HPDE6-E6E7 (cell line): ENCODE data around the gene PPIF.
A peak's percentile ranks its signal among the peaks of the same experiment; 100 is the strongest.

Experiments
- DNase-seq: peaks from one replicate; pipeline ENCODE4 v3.0.0; 2011; ENCODE audit warnings: missing footprints; ENCODE audit errors: extremely low spot score

PPIF gene

DNA sequence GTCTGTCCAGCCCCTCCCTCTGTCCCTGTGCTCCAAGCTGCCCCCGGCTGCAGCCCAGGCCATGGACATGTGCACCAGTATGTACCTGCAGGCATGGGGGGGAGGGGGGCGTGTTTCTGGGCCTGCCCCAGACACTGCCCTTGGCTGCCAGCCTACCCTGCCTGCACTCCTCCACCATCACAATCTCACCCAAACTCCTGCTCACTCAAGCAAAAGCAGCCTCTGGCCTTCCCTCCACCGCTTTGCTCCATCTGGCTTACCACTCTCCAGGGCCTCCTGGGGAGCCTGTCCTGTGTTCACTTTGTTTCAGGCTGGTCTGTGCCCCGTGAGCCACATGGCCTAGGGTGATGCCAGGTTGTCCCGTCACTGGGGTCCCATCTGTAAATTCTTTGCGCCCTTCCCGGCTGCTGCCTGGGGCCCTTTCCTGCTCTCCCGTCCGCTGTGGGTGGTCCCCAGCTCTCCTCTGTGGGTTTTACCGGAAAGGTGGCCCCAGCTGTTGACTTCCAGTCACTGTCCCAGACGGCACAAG lies 33.3 kb upstream of the PPIF start:
- no peak for DNase-seq

DNA sequence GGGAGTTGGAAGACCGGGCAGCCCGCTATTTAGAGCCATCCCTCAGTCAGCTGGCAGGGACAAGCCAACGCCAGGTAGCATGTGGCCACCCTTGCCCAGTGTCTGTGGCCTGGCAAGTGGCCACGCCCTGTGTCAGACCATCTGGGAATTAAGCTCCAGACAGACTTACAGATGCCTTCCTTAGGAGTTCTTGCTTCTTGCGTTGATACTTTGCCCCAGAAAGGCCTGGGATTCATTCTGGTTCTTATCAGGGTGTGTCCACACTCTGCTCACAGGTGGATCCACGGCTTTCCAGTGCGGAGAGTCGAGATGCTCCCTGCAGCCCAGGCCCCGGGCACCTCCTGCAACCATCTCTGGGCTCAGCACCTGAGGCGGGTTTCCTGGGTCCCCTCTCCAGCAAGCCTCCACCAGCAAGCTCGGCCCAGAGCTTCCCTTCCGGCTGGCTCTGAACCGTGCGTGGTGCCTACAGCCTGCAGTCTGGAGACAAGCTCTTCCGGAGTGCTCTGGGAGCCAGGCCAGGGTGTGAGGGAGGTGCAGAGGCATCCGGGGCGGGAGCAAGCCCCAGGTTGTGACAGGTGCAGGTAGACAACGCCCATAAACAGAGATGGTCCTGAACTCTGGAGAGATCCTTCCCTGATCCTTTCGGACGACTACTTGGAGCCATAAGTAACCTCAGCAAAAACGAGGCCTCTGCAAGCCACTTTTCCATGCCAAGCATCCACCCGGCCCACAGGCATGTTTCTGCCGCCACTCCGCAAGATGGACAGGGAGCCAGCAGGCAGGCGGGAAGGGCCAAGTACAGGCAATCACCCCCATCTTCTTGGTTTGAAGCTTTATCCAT lies 32.3 kb upstream of the PPIF start:
- DNase-seq, result no peak

DNA sequence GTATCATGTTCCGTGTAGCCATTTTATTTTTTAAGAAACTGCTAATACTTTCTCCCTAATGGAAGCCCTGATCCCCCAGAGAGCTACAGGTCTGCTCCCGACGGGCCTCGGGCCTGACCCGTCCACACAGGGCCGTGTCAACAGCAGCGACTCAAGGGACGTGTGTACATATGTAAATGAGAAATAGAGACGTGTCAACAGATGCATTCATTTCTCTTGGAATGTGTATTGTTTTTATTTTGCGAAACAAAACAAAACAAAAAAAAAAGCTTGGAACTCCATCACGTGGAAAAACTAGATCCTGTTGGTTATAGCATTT lies 31.7 kb upstream of the PPIF start:
- DNase-seq, result no peak

DNA sequence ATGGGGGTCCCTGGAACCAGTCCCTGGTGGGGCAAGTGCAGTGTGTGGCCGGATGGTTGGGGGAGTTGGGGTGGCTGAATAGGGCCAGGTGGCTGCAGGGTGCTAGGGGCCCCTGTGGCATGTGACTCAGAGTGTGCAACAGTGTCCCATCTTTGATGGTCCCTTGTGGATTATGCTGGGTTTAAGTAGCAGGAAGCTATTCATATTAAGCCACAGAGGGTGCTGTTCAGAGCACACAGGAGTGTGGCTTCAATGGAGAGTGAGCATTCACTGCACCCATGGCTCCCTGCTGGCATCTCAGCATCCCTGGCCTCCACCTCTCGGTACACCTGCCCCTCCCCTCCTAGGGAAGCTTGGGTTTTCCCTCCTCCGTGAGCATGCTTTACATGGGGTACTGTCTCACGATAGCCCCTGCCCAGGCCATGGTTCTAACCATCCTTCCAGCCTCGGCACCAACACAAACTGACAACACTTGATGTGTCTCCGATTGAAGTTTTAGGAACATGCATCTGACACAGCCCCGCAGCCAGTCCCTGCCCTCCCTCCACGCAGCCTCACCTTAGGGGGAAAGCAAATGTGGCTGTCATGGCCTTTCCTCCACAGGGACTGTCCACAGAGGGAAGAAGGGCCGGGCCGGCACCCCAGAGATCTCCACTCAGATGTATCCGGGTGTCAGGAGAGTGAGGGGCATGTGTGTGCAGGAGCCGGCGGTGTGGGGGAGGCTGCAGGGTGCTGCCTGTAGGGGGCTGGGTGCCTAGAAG lies 30.4 kb upstream of the PPIF start:
- no peak for DNase-seq

DNA sequence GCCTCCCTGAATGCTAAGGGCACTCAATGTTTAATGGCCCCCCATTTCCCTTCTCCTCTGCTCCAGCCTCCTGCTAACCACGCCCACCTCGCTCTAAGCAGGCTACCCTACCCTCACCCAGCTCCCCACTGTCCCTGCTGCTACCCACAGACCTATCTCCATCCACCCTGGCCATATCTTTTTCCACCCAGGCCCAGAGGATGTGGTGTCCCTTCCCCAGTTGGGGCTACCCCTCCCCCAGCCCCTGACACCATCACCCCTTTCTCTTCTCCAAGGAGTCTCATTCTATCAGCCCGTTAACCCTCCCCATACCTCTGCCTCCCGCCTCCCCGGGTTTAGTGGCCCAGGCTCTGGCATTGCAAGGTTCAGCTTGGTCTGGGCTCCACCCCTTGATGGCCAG lies 28.9 kb upstream of the PPIF start:
- DNase-seq, result no peak

DNA sequence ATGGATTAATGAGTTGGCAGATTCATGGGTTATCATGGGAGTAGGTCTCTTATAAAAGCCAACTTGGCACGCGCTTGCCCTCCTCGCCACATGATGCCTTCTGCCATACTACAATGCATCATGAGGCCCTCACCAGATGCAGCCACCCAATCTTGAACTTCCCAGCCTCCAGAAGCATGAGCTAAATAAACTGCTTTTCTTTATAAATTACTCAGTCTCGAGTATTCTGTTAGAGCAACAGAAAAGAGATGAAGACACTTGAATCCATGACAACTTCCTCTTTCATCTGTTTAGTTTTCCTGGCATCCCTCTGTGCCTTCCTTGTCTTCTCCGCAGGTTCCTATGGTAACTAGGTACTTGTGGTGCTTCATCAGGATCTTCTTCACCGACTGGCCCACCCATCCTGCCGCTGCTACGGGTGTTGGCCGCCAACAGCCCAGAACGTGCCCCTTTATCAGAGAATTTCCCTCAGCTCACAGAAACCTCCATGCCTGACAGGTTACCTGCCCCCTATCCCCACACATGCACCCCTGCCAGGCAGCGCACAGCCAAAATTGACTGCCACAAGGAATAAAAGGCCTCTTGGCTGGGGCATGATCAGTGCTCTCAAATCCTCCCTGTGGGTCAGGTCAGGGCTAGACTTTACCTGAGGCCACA lies 28.0 kb upstream of the PPIF start:
- no peak for DNase-seq

DNA sequence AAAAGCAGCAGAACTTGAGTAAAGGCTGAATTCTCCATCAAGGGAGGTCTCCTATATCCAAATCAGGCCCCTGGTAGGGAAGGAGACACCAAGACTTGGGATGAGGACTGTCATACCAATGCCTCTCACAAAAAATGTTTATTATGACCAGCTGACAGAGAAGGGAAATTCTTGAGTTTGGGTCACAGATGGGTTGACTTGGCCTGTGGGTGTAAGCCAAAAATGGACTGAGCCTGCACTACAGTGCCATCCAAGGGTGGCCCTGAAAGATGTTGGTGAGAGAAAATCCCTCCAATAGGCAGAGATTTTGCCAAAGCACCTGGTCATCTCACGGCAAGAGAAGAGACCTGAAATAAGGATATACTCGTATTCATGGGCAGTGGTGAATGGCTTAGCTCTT lies 27.0 kb upstream of the PPIF start:
- no peak for DNase-seq

DNA sequence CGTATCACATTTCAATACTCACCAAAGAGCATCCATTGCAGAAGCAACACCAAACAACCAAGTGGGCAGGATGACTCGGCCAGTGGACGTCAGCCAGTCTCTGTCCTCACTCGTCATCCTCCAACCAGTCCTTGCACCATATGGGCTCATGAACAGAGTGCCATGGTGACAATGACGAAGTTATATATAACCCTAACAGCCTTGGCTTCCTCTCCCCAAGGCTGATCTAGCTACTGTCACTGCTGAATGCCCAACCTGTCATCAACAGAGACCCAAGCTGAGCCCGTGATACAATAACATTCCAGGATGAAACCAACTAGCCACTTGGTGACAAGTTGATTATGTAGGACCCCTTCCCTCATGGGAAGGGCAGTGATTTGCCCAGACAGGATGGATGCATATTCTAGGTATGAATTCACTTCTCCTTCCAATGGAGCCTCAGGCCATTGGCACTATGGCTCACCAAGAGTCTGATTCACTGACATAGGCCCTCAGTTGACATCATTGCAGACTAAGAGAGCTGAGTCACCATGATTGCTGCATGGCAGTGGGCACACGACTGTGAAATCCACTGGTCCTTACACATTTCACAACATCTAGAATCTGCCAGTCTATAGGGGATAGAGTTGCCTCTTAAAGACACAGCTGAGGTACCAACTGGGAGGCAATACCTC lies 26.3 kb upstream of the PPIF start:
- DNase-seq, result peak; percentile 95

DNA sequence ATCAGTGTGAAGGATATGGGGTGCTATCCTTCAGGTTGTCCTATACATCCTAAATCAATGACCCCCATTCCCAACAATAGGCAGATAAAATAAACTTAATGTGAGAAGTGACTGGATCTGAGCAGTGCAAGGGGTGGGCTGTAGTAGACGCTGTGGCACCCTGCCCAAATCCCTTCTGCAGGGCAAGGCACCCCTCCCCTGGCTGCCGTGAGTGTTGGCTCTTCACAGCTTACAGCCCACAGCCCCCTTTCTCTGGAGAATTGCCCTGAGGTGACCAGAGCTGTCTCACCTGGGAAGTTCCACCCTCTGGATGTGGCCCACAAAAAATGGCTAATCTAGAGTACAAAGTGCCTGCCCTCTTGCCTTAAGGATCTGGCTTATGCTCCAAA lies 25.8 kb upstream of the PPIF start:
- DNase-seq, result no peak

DNA sequence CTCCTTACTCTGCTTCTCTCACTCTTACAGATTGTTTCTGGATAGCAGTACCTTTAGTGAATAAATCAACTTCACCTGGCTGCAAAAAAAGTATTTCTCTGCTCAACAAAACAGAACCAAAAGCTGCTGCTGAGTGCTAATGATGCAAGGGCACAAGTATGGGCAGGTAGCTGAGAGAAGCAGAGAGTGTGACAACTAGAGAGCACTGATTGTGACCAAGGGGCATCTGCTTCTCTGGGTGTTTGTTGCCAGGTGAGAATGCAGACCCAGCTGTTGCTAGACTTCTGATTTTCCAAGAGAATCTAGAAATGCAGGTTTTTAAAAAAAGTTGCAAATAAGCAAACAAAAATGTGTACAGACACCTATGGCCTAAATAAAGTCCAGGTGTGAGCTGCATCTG lies 25.3 kb upstream of the PPIF start:
- DNase-seq, result no peak

DNA sequence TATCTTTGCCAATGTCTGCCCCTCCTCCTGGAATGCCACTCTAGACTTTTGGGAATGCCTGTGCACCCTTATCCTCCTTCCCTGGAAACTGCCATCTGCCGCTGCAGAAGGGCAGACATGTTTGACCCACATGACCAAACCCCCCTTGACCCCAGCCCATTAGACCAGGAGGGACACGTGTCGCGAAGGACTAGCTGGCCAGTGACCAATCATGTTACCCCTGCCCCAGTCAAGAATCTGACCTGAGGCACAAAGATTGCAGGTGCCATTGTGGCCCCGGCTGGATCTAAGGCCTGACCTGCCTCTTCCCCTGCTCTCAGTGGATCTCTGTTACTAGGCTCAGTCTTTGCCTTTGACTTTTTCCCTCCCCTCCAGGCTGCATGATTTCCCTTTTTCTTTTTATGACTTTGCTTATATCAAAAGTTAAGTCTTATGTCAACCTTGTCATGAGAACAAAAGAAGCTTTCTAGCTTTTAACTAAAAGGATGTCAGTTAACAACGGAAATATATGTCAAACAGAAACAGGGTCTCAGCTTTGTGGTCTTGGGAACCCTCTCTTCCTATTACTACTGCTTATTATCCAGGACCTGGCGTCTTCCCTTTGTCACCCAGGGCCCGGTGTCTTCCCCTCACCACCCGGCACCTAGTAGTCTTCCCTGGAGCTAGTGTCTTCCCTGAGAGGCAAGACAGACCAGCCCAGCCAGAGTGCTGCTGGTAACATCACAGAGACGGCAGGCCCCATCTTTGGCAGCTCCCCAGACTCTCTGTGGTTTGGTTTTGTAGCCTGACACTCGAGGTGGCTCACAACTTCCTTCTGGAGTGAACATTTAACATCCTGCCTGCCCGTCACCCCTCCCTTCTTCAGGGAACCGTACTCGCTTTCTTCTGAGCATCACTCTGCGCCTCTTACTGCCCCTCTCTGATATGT lies 24.4 kb upstream of the PPIF start:
- DNase-seq, result no peak

DNA sequence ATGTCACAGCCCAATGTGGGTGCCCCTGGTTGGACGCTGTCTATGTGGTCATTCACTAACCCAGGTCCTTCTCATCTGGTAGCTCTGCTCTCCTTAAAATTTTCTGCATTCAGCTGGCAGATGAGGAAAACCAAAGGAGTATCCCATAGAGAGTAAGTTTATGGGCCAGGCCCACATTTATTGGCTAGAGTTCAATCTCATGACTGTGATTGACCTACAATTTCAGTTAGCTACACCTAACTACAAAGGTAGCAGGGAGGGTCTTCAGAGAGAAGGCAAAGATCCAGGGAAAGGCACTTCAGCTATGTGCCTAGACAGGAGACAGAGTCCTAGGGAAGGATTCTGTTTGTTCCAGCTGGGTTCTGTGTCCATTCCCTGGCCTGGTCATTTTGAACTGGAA lies 23.7 kb upstream of the PPIF start:
- no peak for DNase-seq

DNA sequence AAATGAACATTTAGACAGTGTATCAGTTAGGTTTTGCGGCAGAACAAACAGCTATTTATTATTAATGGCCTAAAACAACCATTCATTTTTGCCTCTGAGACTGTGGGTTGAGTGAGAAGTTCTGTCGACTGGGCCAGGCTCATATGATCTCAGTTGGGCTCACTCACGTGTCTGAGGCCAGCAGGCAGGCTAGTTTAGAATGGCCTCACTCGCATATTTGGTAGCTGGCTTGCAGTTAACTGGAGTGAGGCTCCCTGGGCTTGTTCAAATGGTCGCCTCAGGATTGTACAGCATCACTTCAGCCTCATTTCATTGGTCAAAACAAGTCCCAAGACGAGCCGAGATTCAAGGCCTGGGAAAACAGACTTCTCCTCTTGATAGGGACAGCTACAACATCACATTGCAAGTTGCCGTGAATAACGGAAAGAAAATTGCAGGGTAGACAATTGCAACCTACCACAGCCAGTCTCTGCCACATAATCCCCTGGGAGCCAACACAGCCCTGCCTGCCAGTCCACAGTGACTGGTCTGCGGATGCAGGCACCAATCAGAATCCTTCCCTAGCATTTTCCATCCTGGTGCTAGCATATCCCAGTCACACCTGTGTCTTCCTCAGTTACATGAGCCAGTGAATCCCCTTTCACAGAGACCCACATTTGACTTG lies 23.1 kb upstream of the PPIF start:
- DNase-seq, result no peak

DNA sequence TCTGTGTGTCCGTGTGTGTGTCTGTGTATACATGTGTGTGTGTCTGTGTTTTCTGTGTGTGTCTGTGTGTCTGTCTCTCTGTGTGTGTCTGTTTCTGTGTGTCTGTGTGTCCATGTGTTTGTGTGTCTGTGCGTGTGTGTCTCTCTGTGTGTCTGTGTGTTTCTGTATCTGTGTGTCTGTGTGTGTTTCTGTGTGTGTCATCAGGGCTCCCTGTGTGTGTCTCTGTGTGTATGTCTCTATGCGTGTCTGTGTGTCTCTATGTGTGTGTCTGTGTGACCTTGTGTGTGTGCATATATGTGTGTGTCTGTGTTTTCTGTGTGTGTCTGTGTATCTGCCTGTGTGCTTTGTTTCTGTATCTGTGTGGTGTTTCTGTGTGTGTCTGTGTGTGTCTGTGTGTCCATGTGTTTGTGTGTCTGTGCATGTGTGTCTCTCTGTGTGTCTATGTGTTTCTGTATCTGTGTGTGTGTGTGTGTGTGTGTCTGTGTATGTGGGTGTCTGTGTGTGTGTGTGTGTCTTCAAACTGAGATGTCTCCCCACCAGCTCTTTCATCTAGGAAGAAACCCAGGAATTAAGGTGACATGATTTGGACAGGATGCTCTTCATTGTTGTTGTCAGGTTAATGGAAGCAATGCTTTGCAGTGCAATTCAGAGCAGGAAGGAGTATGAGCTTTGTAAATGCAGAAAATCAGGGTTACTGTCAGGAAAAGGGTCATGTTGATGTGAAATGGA lies 20.7 kb upstream of the PPIF start:
- DNase-seq, result no peak

DNA sequence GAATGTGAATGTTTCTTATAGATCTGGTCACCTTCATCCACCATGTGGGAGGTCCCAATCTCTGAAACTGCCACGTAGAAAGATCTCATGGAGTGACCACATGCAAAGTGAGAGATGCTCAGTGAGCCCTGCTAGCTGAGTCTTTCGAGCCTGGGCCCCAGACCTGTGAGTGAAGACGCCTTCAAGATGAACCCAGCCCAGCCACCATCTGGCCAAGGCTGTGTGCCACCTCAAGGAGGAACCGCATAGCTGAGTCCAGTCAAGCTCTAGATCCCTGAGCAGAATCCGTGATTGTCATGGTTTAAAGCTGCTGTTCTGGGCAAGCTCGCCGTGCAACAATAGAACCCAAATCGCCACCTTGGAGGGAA lies 20.2 kb upstream of the PPIF start:
- DNase-seq, result no peak

DNA sequence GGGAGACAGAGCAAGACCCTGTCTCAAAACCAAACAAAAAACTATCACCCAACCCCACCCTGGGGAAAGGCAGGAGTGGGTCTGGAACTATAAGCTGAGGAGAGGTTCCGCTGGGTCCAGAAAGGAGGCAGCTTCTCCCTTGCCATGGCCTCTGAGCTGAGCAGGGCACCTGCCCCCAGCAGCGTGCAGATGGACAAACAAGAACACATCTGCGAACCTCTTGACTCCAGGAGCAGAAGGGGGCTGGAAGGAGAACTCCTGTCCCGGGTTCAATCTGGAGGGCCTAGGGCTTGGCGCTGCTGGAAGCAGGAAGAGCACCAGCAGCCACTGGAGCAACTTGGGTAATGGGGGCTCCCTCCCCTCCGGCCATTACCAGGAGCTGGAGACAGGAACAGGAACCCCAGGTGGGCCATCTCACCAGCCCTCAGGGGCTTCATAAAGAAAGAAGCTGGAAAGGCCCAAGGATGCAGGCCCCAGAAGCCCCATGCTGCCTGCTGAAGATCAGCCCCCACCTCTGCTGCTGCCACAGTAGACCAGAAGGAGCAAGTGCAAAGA lies 19.0 kb upstream of the PPIF start:
- no peak for DNase-seq

DNA sequence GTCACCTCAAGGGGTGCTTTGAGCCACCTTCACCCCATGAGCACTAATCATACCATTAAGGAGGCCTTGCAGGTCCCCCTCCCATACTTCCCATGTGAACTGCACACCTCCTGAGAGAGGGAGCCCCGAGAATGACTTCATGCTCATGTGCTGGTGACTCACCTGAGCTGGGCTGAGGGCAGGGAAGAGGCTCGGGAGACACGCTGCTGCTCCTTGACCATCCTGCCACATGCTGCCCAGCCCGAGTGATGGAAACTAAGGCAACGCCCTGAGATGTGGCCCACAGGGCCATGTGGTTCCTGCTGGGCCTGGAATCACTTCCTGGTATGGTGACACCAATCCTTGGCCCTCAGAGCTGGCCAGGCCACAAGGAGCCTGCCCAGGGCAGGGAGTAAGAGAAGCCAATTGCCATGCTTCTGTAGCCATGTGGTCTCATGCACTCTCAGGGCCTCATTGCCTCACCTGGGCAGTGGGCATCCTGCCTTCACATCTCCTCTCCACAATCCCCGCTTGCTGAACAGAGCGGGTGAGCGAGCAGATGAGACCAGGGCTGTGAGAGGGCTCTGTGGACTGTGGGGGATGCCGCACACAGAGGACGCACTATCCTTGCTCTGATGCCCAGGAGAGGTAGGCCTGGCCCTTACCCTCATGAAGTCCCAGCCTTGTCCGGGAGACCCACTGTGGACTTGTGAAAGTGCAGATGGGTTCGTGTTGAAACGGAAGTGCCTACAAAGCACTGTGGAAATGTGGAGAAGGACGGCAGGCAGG lies 18.3 kb upstream of the PPIF start:
- DNase-seq, result peak; percentile 86

DNA sequence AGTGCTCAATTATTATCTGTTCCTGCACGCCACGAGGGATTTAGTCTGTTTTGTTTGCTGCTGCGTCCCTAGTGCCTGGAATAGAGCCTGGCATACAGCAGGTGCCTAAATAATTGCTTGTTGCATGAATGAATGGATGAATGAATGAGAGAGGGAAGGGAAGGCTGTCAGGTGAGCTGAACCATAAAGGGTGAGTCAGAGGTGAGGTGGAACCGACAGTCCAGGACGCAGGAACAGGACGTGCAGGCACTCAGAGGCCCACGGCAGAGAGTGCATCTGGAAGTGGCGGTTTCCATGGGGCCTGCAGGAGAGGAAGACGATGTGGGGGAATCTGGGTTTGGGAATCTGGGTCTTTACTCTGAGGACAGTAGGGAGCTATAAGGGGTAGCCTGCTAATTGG lies 17.7 kb upstream of the PPIF start:
- DNase-seq, result no peak

DNA sequence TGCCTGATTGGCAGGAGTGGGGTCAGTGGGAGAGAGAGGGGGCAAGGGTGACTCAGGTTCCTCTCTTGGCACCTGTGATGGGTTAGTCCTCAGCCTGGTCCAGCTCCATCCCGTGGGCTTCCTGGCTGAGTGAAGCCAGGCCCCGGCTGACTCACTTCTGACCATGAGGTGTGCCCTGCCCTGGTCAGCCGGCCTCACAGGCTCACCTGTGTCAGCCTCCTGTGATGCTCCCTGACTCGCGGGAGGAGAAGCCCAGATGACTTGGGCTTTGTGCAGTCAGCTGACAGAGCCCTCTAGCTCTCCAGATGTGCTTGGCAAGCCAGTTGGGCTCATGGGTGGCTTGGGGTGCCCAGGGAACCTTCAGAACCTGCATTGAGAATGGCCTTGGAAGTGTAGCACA lies 16.0 kb upstream of the PPIF start:
- DNase-seq, result no peak
